Measurements from ENCODE around the gene ALLC.
"Not testable (repeated sequence)": the region's sequence is repeated elsewhere in the genome, so short reads cannot be mapped to it uniquely, and the experiment has no call there.

ALLC gene

DNA sequence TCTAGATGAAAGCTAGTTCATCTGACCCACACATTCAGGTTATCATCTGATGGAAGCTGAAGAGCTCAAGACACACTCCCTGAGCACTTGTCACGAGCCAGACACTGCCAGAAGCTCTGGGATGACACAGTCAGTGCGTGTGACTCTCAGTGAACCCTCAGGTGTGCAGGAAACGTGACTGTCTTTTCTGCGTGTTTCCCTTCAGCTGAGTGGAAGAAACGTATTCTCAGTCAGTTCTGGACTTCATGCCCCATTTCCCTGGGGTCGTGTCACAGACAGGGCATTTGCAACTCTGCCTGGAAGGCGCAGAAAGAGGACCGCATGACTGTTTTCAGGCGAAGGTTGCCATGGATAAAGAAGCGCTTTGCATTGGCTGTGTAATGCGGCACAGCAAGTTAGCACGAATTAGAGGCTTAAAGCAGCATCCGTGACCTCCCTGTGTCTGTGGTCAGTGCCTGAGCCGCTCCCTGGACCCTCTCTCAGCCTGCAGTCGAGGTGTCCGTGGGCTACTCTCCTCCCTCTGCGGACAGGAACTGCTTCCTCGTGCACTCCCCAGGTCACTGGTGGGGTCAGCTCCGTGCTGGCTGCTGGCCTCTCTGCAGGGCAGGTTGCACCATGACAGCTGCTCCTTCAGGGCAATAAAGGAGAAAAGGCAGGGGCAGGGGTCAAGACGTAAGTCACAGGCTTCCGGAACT is 3.3 kb upstream of the ALLC start:
- no peak for DNase-seq (ENCODE audit: low read depth in 3 of 3)

DNA sequence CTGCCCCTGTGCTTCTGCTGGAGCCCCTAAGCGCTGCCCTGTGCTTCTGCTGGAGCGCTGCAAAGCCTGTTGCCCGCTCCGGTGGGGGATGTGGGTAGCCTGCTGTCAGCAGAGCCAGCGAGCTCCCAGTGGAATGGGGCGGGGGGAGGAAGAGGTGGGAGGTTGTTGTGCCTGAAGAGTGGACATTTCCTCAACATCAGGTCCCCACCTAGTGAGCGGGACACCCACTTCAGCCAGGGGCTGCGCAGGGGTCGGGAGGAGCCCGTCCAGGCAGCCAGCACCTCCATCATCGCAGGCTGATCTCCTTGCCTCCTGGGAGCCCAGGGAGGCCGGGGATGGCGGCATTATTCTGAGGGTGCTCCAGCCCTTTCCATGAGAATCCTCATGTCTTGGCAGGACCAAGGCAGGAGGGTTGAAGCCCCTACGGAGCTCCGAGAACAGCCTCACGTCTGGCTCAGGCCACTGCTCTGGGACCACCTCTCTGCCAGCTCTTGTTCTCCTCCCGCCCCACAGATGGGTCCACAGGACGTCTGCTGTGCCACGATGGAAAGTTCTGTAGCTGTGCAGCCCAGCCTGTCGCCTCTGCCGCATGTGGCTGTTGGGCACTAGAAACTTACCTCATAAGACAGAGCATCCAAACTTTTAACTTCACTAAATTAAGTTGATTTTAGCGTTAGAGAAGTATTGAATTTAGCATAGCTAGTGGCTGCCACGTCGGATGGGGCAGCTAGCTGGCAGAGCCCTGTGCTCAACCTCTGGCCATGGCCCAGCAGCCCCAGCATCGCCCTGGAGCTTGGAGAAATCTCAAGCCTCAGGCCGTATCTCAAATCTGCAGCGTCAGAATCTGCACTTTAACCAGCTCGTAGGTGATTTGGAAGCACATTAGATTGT is 1.9 kb upstream of the ALLC start:
- no peak for DNase-seq (ENCODE audit: low read depth in 3 of 3)

DNA sequence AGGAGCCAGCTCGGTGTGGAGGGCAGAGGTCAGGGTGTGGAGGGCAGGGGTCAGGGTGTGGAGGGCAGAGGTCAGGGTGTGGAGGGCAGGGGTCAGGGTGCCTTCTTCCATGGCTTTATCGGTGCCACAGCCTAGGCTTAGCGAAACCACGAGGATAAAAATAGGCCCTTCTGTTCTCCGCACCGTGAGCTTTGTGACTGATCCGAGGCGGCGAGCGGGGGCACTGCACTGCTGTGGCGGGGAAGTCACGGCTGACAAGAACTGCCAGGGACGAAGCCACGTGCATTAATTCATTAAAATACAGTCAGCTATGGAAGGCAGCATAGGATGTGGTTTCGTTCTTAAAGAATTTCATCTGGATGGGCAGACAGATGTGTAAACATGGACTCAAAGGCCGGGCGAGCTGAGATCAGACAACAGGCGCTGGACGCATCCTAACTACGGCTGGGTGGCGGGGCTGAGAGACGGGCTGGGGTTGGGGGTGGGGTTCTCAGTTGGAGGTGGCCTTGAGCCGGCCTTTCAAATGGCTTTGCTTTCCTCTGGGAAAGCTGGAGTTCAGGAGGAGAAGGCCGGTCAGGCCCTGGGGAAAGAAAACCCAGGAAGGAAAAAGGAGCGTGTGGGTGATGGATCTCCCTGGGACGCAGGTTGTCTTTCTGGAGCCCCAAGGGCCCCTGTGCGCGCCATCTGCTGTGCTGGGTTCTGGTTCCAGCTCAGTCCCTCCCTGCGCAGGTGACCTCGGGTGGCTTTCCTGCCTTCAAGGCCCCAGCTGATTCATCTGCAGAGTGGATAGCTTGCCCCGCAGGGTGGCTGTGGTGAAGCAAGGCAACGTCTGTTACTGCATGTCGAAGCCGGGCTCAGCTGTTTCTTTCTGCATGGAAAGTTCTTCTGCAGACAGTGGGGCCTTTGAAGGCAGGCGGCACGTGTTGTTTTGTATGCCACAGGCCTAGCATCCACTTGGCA is 958 bp upstream of the ALLC start:
- no peak for DNase-seq (ENCODE audit: low read depth in 3 of 3)

DNA sequence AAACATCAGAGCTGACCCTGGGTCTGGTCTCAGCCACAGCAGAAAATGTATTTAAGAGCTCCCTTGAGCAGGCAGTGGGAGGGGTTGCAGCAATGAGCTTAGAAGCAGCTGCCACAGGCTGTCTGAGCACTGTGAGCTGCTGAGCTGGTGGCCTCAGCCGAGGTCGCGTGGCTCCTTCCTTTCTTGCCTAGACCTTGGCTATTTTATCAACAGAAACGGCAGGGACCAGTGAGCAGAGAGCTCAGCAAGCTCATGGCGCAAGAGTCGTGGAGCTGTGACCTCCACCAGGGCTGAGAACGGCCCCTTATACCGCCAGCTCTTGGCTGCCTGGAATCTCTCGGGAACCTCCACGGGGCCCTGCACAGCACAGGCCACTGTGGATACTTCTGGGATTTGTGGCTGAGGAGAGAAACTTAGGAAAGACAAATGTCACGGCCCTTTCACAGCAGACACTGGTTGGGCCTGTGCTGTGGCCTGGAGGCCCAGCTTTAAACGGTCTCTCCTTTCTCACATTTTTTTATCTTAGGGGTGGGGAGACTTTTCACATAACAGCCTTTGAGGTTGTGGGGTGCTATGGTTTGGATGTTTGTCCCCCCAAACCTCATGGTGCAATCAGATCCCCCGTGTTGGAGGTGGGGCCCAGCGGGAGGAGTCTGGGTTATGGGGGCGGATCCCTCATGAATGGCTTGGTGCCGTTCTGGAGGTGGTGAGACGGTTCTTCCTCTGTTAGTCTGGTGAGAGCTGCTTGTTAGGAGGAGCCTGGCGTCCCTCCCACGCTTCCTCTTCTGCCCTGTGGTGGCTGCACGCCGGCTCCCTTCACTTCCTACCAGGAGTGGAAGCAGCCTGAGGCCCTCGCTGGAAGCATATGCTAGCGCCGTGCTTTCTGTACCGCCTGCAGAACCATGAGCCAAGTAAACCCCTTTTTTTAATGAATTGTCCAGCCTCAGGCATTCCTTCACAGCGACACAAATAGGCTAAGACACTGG is 1.7 kb downstream of the ALLC start:
- no peak for DNase-seq (ENCODE audit: low read depth in 3 of 3)

DNA sequence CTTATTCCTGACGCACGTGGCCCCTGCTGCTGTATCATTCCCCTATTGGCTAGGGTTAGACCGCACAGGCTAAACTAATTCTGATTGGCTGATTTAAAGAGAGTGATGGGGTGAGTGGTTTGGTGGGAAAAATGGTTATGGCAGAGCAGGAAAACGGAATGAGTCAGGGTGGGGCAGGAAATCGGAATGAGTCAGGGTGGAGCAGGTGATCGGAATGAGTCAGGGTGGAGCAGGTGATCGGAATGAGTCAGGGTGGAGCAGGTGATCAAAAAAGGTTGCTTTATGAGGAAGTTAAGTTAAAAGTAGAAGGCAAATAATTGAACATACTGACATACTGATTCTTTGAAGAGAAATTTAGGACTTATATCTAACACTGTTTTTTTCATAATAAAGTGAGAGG is 2.6 kb downstream of the ALLC start:
- DNase-seq (ENCODE audit: low read depth in 3 of 3): not testable (repeated sequence)

DNA sequence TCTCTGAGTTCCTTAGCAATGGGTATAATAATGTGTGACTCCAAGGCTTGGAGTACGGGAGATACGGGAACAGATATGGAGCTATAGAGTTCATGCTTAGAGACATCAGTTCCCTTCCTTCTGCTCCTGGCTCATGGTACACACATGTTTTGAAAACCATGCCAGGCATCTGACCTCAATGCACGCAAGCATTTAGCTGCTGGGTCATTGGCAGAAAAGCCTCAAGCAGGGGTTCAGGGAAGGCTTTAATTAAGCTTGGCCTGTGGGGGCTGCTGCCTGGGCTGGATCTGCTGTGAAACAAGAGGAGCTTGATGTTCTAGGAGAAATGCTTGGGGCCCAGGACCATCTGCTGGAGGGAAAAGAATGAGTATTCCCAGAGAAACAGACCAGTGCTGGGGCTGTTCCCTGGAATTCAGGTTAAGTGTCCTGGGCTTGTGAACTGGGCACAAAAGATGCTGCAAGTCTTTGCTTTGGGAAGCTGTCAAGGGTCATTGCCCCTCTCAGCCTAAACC is 3.2 kb downstream of the ALLC start:
- no peak for DNase-seq (ENCODE audit: low read depth in 3 of 3)

DNA sequence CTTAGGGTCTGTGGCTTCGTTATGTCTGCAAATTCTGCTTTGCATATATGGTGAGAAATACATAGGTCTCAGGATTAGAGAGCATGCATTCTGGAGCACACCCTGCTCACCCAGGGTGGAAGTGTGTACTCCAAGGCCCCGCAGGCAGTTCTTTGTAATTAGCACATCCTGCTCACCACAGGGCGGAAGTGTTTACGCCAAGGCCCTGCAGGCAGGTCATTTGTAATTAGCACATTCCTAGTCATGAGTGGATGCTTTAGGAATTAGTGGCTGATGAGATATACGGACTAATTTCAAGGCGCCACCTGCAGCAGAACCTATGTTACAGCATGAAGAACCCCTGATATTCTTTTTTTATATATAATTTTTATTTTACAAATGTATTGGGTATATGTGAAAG is 4.2 kb downstream of the ALLC start:
- no peak for DNase-seq (ENCODE audit: low read depth in 3 of 3)

DNA sequence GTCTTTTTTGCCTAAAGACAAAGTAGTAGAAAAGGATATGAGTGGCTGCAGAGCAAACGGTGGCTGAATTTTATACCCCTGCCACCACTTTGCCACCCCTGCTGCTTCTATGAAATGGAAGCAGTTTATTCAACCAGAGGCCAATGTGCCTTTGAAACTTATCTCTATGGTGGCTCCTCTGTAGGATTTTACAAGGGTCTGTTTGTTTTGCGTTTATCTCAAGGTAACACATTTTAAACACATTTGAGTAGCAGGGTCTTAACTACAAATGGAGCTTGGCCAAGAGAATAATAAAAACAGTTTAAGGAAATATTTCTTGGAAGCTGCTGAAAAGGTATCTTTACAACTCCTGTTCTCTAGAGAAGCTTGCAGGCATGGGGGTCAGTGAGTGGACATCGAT is 6.1 kb downstream of the ALLC start:
- DNase-seq (ENCODE audit: low read depth in 3 of 3): no peak

DNA sequence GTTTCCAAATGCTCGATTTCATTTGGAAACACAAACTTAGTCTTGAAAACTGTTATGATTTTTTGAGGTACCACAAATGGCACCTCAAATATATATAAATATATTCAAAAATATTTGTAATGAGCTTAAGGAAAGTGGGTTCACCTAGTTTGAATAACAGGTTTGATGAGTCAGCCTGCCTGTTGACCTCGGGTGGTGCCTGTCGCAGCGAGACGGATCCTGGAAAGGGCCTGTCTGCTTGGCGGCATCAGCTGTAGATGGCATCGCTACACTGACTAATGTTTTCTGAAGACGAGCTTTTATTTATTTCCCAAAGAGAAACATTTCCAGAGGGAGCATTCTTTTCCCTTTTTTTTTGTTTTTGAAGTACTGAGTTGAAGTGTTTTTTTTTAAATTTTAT is 6.9 kb downstream of the ALLC start:
- no peak for DNase-seq (ENCODE audit: low read depth in 3 of 3)

DNA sequence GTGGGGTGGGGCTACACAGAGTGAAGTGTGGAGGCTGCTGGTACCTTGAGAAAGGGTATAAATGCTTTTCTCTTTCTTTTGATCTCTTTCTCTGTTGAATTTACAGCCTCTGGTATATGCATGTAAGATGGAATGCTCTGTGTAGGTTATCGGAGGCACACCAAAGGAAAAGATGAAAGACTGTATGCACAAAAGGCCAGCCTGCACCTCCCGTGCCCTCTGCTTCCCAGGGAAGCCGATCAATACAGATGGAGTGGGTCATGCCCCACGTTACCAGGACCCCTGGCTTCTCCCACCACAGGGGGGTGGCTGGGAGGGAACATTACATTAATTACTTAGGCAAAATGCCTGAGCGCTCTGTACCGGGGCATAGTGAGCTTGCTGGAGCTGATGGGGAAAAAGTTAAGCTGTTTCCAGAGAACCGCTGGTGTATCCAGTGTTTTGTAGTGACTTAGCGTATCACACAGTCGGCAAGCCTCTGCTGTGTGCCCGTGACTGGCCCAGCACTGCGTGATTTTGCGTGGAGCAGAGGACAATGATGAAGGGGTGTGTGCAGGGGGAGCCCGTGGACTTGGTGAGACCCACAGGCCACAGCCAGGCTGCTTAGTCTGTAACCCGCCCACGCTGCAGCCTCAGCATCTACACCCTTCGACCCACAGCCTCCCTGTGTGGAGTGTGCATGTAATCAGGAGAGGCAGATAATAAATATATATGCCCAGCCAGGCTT is 8.0 kb downstream of the ALLC start:
- DNase-seq (ENCODE audit: low read depth in 3 of 3): no peak

DNA sequence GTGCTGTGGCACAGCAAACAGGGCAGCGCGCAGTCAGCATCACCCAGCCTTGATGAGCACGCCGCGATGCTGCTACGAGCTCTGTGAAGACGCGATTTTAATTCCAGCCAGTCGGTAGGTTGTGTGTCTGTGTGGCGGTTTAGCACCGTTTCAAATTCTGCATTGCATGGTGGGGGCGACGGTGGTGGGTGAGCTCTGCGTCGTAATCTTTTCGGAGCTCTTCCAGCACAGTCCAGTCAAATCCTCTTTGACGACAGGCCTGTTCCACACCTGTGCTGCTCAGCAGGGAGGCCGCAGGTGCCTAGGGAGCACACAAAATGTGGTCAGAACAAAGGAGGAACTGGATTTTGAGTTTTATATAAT is 8.6 kb downstream of the ALLC start:
- no peak for DNase-seq (ENCODE audit: low read depth in 3 of 3)

DNA sequence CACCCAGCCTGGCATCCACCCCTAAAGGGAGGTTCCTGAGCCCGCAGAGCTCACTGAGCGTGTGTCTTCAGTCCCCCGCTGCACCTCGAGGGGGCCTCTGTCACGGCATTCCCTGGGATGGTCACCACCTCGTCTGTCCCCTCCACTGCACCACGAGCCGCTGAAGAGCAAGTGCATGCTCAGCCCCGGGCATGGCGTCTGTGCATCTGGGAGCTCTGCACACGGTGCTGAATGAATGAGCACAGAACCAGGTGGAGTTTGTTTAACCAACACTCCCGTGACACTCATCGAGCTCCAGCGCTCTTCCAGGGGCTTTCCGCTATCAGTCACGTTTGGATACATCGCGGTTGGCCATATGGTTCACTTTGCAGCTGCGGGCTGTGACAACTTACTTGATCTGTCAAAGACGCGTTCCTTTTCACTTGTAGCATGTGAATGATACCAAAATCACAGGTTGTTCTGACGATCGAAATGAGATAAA is 9.2 kb downstream of the ALLC start:
- no peak for DNase-seq (ENCODE audit: low read depth in 3 of 3)

DNA sequence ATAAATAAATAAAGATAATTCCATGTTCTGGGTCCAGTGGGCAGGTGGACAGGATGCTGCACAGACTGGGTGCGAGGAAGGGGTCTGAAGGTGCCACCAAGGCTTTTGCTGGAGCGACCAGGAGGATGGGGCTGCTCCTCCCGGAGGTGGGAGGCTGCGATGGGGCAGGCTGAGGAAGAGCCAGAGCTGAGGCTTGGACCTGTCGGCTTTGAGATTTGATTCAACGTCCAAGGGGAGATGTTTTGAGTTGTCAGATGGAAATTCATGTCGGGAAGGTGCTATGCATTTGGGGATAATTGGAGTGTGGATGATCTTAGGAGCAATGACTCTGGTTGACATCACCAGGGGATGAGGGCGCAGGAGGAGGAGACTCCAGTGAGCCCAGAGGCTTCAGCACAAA is 11.7 kb downstream of the ALLC start:
- DNase-seq (ENCODE audit: low read depth in 3 of 3): no peak

DNA sequence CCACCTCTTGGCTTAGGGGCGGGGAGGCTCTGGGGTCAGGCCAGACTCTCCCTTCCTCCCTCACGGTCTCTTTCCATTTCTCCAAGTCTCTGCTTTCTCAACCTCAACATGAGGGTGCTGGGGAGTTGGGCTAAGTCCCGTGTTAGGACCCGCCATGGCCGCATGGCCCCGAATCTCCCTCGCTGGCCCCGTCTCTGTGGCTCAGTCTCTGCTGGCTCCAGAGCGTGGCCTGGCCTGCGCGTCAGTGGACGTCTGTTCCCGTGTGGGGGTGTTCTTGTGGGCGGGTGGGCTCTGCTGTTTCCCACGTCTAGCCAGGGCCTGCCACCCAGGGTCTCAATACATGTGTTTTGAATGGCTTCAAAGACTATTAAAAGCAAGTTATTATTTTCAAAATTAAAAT is 12.4 kb downstream of the ALLC start:
- DNase-seq (ENCODE audit: low read depth in 3 of 3): no peak

DNA sequence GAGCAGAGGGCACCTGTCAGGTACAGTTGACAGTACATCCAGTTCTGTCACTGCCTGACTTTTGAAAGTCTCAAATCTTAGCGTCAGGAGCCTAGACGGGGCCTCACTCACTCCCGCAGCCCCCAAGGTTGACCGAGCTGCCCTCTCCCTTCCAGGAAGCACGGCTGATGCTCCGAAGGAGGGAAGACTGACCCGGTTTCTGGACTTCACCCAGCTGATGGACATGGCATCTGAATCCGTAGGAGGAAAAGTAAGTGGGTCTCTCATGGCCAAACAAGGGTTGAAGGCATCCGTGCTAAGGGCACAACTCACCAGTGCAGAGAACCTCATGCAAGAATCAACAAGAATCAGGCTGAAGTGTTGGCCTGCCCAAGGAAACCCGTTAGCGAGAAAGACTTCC is 12.9 kb downstream of the ALLC start:
- DNase-seq (ENCODE audit: low read depth in 3 of 3): no peak

DNA sequence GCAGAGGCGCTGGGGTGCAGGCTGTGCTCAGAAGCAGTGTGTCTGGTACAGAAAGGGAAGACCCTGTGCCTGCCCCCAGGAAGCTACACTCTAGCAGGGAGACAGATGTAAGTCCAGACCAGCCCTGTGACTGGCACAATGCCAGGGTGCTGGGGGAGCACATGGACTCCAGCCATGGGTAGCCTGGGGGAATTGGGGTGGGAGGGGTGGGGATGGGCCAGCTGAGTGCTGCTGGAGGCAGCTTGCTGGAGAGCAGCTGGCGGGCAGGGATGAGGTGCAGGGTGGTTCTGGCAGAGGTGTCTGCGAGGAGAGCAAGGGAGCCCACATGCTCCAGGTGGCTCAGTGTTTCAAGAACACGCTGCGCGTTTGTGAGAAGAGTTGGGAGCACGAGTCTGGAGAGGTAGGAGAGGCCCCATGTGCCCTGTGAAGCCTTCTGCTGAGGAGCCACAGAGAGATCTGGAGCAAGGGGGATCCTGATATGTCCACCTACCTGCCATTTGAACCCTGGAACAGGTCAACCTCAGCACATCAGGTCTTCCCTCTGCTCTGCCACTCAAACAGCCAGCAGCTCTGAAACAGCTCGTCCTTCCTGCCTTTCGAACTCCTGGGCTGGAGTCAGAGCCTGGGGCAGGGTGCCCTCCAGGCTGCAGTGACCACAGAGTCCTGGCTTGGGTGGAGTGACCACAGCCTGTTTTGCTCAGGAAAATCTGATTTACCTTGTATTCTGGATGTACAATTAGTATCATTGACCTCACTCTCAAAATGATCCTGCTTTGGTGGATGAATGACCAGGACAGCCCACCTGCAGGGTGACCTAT is 15.1 kb downstream of the ALLC start:
- DNase-seq (ENCODE audit: low read depth in 3 of 3): no peak

DNA sequence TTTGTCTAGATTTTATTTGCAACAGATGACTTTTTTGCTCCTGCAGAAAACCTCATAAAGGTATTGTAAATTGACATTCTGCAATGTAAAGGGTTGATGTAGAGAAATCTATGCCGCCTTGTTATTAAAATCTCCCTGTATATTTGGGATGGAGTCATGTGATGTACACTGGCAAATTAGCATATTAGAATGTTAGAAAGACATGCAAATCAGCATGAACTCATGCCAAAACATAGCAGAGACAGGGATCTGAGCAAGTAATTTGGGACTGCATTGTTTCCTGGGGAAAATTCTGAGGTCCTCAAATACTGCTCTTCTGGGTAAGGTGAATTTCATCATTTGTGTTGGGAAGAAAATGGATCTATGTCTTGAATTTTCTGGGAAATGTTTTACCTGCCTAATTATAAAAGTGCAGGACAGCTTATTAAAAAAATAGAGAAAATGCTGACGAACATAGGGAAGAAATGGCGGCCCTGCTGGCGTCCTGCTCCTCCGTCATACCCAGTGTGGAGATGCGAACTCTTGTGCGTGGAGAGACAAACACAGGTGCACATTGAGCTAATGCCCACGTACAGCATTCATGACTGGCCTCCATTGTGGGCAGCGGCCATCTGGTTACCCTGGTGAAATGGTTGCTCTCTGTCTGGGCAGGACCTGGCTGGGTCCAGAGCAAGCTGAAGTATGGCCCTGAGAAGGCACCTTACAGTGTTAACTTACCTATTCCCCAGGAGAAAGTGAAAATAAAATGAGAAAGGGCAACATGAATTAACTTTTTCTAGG is 16.3 kb downstream of the ALLC start:
- no peak for DNase-seq (ENCODE audit: low read depth in 3 of 3)

DNA sequence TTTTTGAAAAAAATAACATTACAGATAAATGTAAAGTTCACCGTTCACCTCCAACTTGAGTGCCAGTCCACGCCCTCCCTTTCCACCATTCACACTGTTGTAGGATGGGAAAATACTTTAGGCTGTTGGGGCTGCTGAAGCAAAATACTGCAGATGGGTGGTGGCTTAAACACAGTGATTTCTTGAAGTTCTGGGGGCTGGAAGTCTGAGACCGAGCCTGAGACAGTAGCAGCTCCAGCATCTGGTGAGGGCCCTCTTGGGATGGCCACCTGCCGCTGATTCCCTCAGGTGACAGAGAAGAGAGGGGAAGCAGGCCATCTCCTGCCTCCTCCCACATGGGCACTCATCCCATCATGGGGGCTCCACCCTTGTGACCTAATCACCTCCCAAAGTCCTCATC is 17.7 kb downstream of the ALLC start:
- DNase-seq (ENCODE audit: low read depth in 3 of 3): no peak

Data from stimulated activated CD4-positive, alpha-beta T cell treated with anti-CD3 and anti-CD28 coated beads, TNF-alpha, amount 100 ng/mL, for 4 hours (primary cell).